Endothelial cell (in vitro differentiated cells): ENCODE measurements around the gene RPL12. TPM values are rescaled to one million over a fixed set of nuclear protein-coding genes. Genes with fewer than 3 reads are reported as not detected.
A peak's percentile ranks its signal among the peaks of the same experiment; 100 is the strongest.

Experiments used
- DNase-seq: peaks from one replicate; pipeline ENCODE4 v3.0.0; 2021; ENCODE audit warnings: low spot score
- H3K27ac Mint-ChIP-seq: one replicate; pipeline ENCODE4 v1.8.0; 2021; ENCODE audit warnings: mixed read lengths, inconsistent platforms; ENCODE audit not compliant: unreplicated experiment
- H3K27me3 Mint-ChIP-seq: one replicate; pipeline ENCODE4 v1.8.0; 2021; ENCODE audit warnings: mild to moderate bottlenecking, moderate library complexity, mixed read lengths, inconsistent platforms; ENCODE audit not compliant: unreplicated experiment
- H3K36me3 Mint-ChIP-seq: one replicate; pipeline ENCODE4 v1.8.0; 2021; ENCODE audit warnings: mild to moderate bottlenecking, low read depth, mixed read lengths, inconsistent platforms; ENCODE audit not compliant: unreplicated experiment
- H3K4me1 Mint-ChIP-seq: one replicate; pipeline ENCODE4 v1.8.0; 2021; ENCODE audit warnings: mild to moderate bottlenecking, mixed read lengths, inconsistent platforms; ENCODE audit not compliant: unreplicated experiment
- H3K4me3 Mint-ChIP-seq: one replicate; pipeline ENCODE4 v1.8.0; 2021; ENCODE audit warnings: mild to moderate bottlenecking, mixed read lengths, inconsistent platforms; ENCODE audit not compliant: unreplicated experiment
- H3K9me3 Mint-ChIP-seq: one replicate; pipeline ENCODE4 v1.8.0; 2021; ENCODE audit warnings: mixed read lengths, inconsistent platforms; ENCODE audit not compliant: unreplicated experiment
- CTCF ChIP-seq: fragments of 200-600 bp; sonication (generic); IDR thresholded peaks from one replicate; pipeline ENCODE4 v1.5.0; 2021; ENCODE audit warnings: antibody characterized with exemption; ENCODE audit not compliant: unreplicated experiment
- total RNA-seq: library from RNA; stranded (reverse); fragmentation: NEBNext Ultra II Directional; extraction: Animal tissue kit (Norgen Biotek cat#: 25700); gene quantifications from one replicate; pipeline ENCODE4 v1.2.1, GENCODE V29; 2021; ENCODE audit not compliant: unreplicated experiment

Gene RPL12
- total RNA-seq, 1 donor from 2014 or later, result 1,208 TPM

- H3K36me3 Mint-ChIP-seq, result peaks cover 53% of the 10 kb centered on the region
- no peak overlapping the region for H3K27ac Mint-ChIP-seq
- peaks cover 14% of the 10 kb centered on the region for H3K4me1 Mint-ChIP-seq
- no peak for DNase-seq
- H3K27me3 Mint-ChIP-seq, result peaks cover 4% of the 10 kb centered on the region
- no peak for TF ChIP-seq CTCF
- peak overlapping the region; percentile 19 for H3K4me3 Mint-ChIP-seq
- no peaks in the 10 kb centered on the region for H3K9me3 Mint-ChIP-seq
Measured at GRCh38 chr9:127444921-127445850, 6.0 kb downstream of the RPL12 start.

- Mint-ChIP-seq H3K27ac (no peak overlapping the region), H3K4me1 (peaks cover 6% of the 10 kb centered on the region), H3K4me3 (peak overlapping the region; percentile 19), H3K27me3 (no peaks in the 10 kb centered on the region), H3K9me3 (no peaks in the 10 kb centered on the region), H3K36me3 (peaks cover 56% of the 10 kb centered on the region)
- no peak for DNase-seq
- TF ChIP-seq CTCF, result no peak
Measured at GRCh38 chr9:127444283-127444920, 6.8 kb downstream of the RPL12 start.

GRCh38 chr9:127438394-127438793 is 12.8 kb downstream of the RPL12 start:
- peaks cover 62% of the 10 kb centered on the region for H3K36me3 Mint-ChIP-seq
- no peaks in the 10 kb centered on the region for H3K4me1 Mint-ChIP-seq
- H3K9me3 Mint-ChIP-seq, result no peaks in the 10 kb centered on the region
- no peak for TF ChIP-seq CTCF
- H3K4me3 Mint-ChIP-seq, result no peak overlapping the region
- H3K27me3 Mint-ChIP-seq, result no peaks in the 10 kb centered on the region
- no peak overlapping the region for H3K27ac Mint-ChIP-seq
- DNase-seq, result no peak

GRCh38 chr9:127437497-127438264 is 13.5 kb downstream of the RPL12 start:
- Mint-ChIP-seq H3K36me3 (peaks cover 62% of the 10 kb centered on the region), H3K4me1 (no peaks in the 10 kb centered on the region), H3K27ac (no peak overlapping the region), H3K27me3 (no peaks in the 10 kb centered on the region), H3K9me3 (no peaks in the 10 kb centered on the region), H3K4me3 (no peak overlapping the region)
- no peak for TF ChIP-seq CTCF
- no peak for DNase-seq
